HCT116 (cell line): ENCODE data around the gene TXNL1. TPM values are rescaled to one million over a fixed set of nuclear protein-coding genes. Genes with fewer than 3 reads are reported as not detected.

Experiments
- ATAC-seq: fragments of 200-7000 bp; cut with Tn5 transposase; 2 replicates; pipeline ENCODE4 v1.9.1; 2020; ENCODE audit warnings: mild to moderate bottlenecking, moderate library complexity
- BruUV-seq: library from RNA; stranded (reverse); fragments of 400-500 nt; replicated peaks from 2 replicates; lab custom pipeline; 2021; lab: Mats Ljungman, UMichigan
- CTCF ChIA-PET: fragments of 300-600 bp; sonication (Branson Sonifier 250); formaldehyde crosslinking; loops from one replicate; lab custom pipeline; 2021; ENCODE audit warnings: antibody characterized with exemption; lab: Charles Lee
- POLR2A ChIA-PET: fragments of 300-600, 350-600 bp; sonication (Branson Sonifier 250); formaldehyde crosslinking; loops from one replicate; lab custom pipeline; 2021; ENCODE audit warnings: antibody characterized with exemption; lab: Charles Lee
- RAD21 ChIA-PET, 2 experiments: fragments of 300-600 bp; sonication (Branson Sonifier 250); formaldehyde crosslinking; loops; one replicate each; lab custom pipeline; 2023; ENCODE audit warnings: low total read pairs in 2 of 2; ENCODE audit not compliant: uncharacterized antibody in 2 of 2, unreplicated experiment in 2 of 2, low non-redundant PET in 1 of 2; lab: Charles Lee
- DNase-seq: peaks from one replicate; pipeline ENCODE4 v3.0.0-alpha.2; 2010; ENCODE audit warnings: low read depth, low spot score
- H2AFZ ChIP-seq: fragments of 200-600 bp; shearing (Covaris generic), sonication (generic); 2 replicates; pipeline ENCODE4 v1.6.1; 2017; ENCODE audit warnings: low read depth, mixed run types, mixed read lengths, antibody characterized with exemption, low read length; ENCODE audit not compliant: poor library complexity, severe bottlenecking
- H3K27ac ChIP-seq: 2 replicates; pipeline ENCODE4 v1.5.1; 2012; ENCODE audit warnings: low read depth, low read length
- H3K27me3 ChIP-seq: fragments of 200-600 bp; sonication (generic); 2 replicates; pipeline ENCODE4 v1.6.1; 2016; ENCODE audit warnings: mixed run types, low read length, mixed read lengths; ENCODE audit not compliant: insufficient read depth
- H3K36me3 ChIP-seq, 2 experiments: fragments of 200-500 bp in 1 of 2; fragments of 200-600 bp in 1 of 2; sonication (Bioruptor generic) in 1 of 2; sonication (generic) in 1 of 2; 2 replicates each; pipeline versions ENCODE4 v1.5.1 to v1.6.1; 2014 to 2016; ENCODE audit warnings: low read length in 2 of 2, inconsistent platforms in 1 of 2, mixed read lengths in 1 of 2, mixed run types in 1 of 2; ENCODE audit not compliant: insufficient read depth in 2 of 2, control insufficient read depth in 1 of 2
- H3K4me1 ChIP-seq, 2 experiments: fragments of 200-600 bp in 1 of 2; sonication (generic) in 1 of 2; 2 replicates each; pipeline versions ENCODE4 v1.5.1 to v1.6.1; 2012 to 2017; ENCODE audit warnings: low read length in 2 of 2, inconsistent platforms in 1 of 2, mild to moderate bottlenecking in 1 of 2, mixed read lengths in 1 of 2, mixed run types in 1 of 2, moderate library complexity in 1 of 2; ENCODE audit not compliant: insufficient read depth in 2 of 2, control insufficient read depth in 1 of 2
- H3K4me2 ChIP-seq: fragments of 200-600 bp; sonication (generic); 2 replicates; pipeline ENCODE4 v1.6.1; 2017; ENCODE audit warnings: mixed run types, low read length, mixed read lengths
- H3K4me3 ChIP-seq, 2 experiments: fragments of 200-600 bp in 1 of 2; sonication (generic) in 1 of 2; replicated peaks in 1 of 2; 2 replicates each; pipeline ENCODE4 v1.5.1; 2011 to 2016; ENCODE audit warnings: low read length in 2 of 2, control low read depth in 1 of 2, low read depth in 1 of 2, mild to moderate bottlenecking in 1 of 2, mixed read lengths in 1 of 2, mixed run types in 1 of 2
- H3K79me2 ChIP-seq: fragments of 200-600 bp; sonication (generic); 2 replicates; pipeline ENCODE4 v1.6.1; 2017; ENCODE audit warnings: mild to moderate bottlenecking, mixed run types, low read length, moderate library complexity, mixed read lengths; ENCODE audit not compliant: insufficient read depth
- H3K9ac ChIP-seq: fragments of 200-600 bp; sonication (generic); 2 replicates; pipeline ENCODE4 v1.6.1; 2016; ENCODE audit warnings: low read length, mixed read lengths
- H3K9me2 ChIP-seq: fragments of 200-600 bp; sonication (generic), shearing (Covaris generic); 2 replicates; pipeline ENCODE4 v1.6.1; 2017; ENCODE audit warnings: mixed run types, mild to moderate bottlenecking, moderate library complexity; ENCODE audit not compliant: insufficient read depth
- H3K9me3 ChIP-seq, 2 experiments: fragments of 200-500 bp in 1 of 2; fragments of 200-600 bp in 1 of 2; sonication (Bioruptor generic) in 1 of 2; sonication (generic) in 1 of 2; 2 replicates each; pipeline ENCODE4 v1.6.1; 2014 to 2017; ENCODE audit warnings: low read length in 2 of 2, mixed read lengths in 2 of 2, inconsistent platforms in 1 of 2, low read depth in 1 of 2, mild to moderate bottlenecking in 1 of 2, mixed run types in 1 of 2, moderate library complexity in 1 of 2; ENCODE audit not compliant: control insufficient read depth in 1 of 2, insufficient read depth in 1 of 2
- H4K20me1 ChIP-seq: fragments of 200-600 bp; sonication (generic), shearing (Covaris generic); 2 replicates; pipeline ENCODE4 v1.6.1; 2017; ENCODE audit warnings: mixed run types, mild to moderate bottlenecking, moderate library complexity; ENCODE audit not compliant: insufficient read depth
- CBX3 ChIP-seq: IDR thresholded peaks from 2 replicates; pipeline ENCODE4 v1.6.1; 2012; ENCODE audit warnings: low read depth
- CEBPB ChIP-seq: IDR thresholded peaks from 2 replicates; pipeline ENCODE4 v1.6.1; 2012; ENCODE audit warnings: low read depth
- EGR1 ChIP-seq: IDR thresholded peaks from 2 replicates; pipeline ENCODE4 v1.6.1; 2012; ENCODE audit warnings: low read depth
- EZH2 ChIP-seq: fragments of 200-600 bp; sonication (generic); IDR thresholded peaks from 2 replicates; pipeline ENCODE4 v1.6.1; 2017; ENCODE audit warnings: antibody characterized with exemption, mixed run types
- FOSL1 ChIP-seq: IDR thresholded peaks from 2 replicates; pipeline ENCODE4 v1.6.1; 2012; ENCODE audit warnings: low read depth
- POLR2A ChIP-seq: IDR thresholded peaks from 2 replicates; pipeline ENCODE4 v1.7.0; 2011; ENCODE audit warnings: borderline replicate concordance; ENCODE audit not compliant: insufficient read depth, insufficient read length; ENCODE audit errors: extremely low read depth
- POLR2AphosphoS5 ChIP-seq: IDR thresholded peaks from 2 replicates; pipeline ENCODE4 v1.6.1; 2011; ENCODE audit warnings: mild to moderate bottlenecking, low read depth, low read length, moderate library complexity
- REST ChIP-seq: IDR thresholded peaks from 2 replicates; pipeline ENCODE4 v1.6.1; 2012; ENCODE audit warnings: low read depth
- SIN3A ChIP-seq: IDR thresholded peaks from 2 replicates; pipeline ENCODE4 v1.6.1; 2012; ENCODE audit warnings: low read depth
- SP1 ChIP-seq: IDR thresholded peaks from 2 replicates; pipeline ENCODE4 v1.6.1; 2012; ENCODE audit warnings: low read depth
- YY1 ChIP-seq: IDR thresholded peaks from 2 replicates; pipeline ENCODE4 v1.6.1; 2011; ENCODE audit warnings: low read length, low read depth, moderate library complexity, mild to moderate bottlenecking; ENCODE audit not compliant: insufficient replicate concordance; ENCODE audit errors: extremely low read depth
- ZFX ChIP-seq: fragments of 450-650 bp; IDR thresholded peaks from 2 replicates; pipeline ENCODE4 v1.6.1; 2017
- intact Hi-C: fragments of 100-400 bp; cut with micrococcal nuclease; formaldehyde crosslinking; loops from 2 replicates; pipeline ENCODE4 v1.10.0; 2022
- total RNA-seq: library from RNA; stranded (reverse); gene quantifications from one replicate; pipeline ENCODE4 v1.2.1, GENCODE V29; 2021; ENCODE audit not compliant: unreplicated experiment

The TXNL1 gene
- total RNA-seq, 1 experiment from 2014 or later: 86.5 TPM

- DNase-seq (no peak), ATAC-seq (no peak)
- ChIA-PET RAD21 (no interaction called here), POLR2A (no interaction called here), CTCF (no interaction called here)
- Histone ChIP-seq H4K20me1 (no peaks in the 10 kb centered on the region), H3K27me3 (no peaks in the 10 kb centered on the region; the same call in 1 of the 2 replicates), H3K9me3 (no peaks in the 10 kb centered on the region), H3K27ac (no peak overlapping the region), H3K9me2 (no peaks in the 10 kb centered on the region), H3K9ac (no peak overlapping the region), H3K36me3 (no peaks in the 10 kb centered on the region), H3K4me1 (no peaks in the 10 kb centered on the region), H3K79me2 (no peaks in the 10 kb centered on the region), H2AFZ (no peak overlapping the region), H3K4me3 (no peak overlapping the region), H3K4me2 (no peak overlapping the region)
- BruUV-seq: no TSS peak
- TF ChIP-seq SIN3A: no peak
- no peak for TF ChIP-seq CEBPB
- TF ChIP-seq EZH2: no peak
- TF ChIP-seq CBX3: no peak
- TF ChIP-seq FOSL1: no peak
- TF ChIP-seq REST: no peak
- TF ChIP-seq SP1: no peak
- TF ChIP-seq POLR2A: no peak
- TF ChIP-seq YY1: no peak
- TF ChIP-seq POLR2AphosphoS5: no peak
- no peak for TF ChIP-seq ZFX
- TF ChIP-seq EGR1: no peak
- intact Hi-C loops: no loop called here
Observed at GRCh38 chr18:56570978-56571377, 67.4 kb downstream of the TXNL1 start.
